ENCODE measurements around the gene PTPN11. TPM values are rescaled to one million over a fixed set of nuclear protein-coding genes. Genes with fewer than 3 reads are reported as not detected.

PTPN11 gene
- total RNA-seq, 4 donors from 2014 or later, result 29.0 to 82.0 (median 57.5) TPM

DNA sequence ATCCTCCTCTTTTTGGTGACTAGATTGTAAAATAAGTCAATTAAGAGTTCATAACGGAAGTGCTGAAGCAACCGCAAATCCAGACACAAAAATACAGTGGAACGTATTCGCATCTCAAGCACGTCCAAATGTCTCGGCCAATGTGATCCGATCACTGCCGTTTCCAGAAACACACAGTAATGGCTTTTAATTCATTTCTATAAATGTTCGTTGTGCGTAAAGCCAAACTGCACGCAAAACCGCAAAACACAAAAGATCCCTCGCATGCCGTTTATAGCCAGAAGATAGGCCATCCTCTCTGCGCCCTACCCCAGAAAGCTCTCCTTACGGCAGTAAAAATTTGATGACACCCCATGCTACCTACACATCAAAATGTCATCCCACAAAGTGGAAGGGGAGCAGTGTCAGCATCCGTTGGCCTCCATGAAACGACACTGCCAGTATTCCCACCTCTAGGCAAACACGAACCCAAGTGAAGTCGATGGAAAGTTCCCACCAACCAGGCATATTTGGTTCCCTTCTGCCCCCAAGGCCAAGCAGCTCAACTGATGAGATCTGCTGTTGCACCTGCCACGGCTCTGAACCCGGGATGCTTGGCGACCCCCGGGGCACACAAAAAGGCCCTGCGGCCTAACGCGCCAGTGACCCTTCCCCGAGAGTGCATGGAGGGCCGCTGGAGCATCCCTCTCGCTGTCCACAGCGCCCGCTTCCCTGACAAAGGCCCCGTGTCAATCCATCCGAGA lies 37.9 kb upstream of the PTPN11 start:
- intact Hi-C loops (cut with DNase I), result no loop called here
- WGBS, 2 donors, result 62 to 72% methylated on average over 18 to 20 of the region's 34 CpGs

DNA sequence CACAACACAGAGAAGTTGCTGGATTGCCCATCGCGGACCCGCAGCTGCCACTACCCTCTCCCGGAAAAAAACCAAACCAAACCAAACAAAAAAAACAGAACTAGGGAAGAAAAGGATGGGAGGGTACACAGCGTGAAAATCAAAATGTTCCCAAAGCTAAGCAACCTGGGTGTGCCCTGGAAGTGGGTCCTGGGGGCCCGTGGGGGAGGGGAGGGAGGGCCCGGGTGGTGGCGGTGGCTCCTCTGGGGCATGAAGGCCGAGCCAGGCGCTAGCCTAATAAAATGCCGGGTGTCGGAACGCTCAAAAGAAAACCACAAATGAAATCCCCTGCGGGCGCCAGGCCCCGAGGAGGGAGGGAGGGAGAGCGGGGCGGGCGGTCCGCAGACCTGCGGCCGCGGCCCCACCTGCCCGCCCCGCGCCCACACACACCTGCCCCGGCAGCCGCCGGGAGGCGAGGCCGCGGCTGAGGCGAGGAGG lies 37.3 kb upstream of the PTPN11 start:
- intact Hi-C loops (cut with DNase I), result no loop called here
- no peaks in the 10 kb centered on the region for H3K27me3 ChIP-seq
- no peak for DNase-seq
- H3K36me3 ChIP-seq, result no peaks in the 10 kb centered on the region
- no peak for TF ChIP-seq POLR2A (IDR thresholded peaks at IDR 0.05)
- TF ChIP-seq, protein P1, sequence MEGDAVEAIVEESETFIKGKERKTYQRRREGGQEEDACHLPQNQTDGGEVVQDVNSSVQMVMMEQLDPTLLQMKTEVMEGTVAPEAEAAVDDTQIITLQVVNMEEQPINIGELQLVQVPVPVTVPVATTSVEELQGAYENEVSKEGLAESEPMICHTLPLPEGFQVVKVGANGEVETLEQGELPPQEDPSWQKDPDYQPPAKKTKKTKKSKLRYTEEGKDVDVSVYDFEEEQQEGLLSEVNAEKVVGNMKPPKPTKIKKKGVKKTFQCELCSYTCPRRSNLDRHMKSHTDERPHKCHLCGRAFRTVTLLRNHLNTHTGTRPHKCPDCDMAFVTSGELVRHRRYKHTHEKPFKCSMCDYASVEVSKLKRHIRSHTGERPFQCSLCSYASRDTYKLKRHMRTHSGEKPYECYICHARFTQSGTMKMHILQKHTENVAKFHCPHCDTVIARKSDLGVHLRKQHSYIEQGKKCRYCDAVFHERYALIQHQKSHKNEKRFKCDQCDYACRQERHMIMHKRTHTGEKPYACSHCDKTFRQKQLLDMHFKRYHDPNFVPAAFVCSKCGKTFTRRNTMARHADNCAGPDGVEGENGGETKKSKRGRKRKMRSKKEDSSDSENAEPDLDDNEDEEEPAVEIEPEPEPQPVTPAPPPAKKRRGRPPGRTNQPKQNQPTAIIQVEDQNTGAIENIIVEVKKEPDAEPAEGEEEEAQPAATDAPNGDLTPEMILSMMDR (IDR thresholded peaks at IDR 0.05), result no peak
- peak overlapping the region; percentile 76 to 100 (median 98) for H3K4me3 ChIP-seq
- no peaks in the 10 kb centered on the region for H3K9me3 ChIP-seq
- peaks cover 8 to 32% (median 16%) of the 10 kb centered on the region in 3 donors for H3K4me1 ChIP-seq
- peak overlapping the region; percentile 81 to 96 (median 92) for H3K27ac ChIP-seq
- WGBS, 2 donors, result 0 to 5% methylated on average over 7 to 9 of the region's 33 CpGs

More for the DNA sequence above, 37.9 kb upstream of the PTPN11 start:
- Histone ChIP-seq H3K4me3 (peak overlapping the region; percentile 76 to 100 (median 98)), H3K36me3 (no peaks in the 10 kb centered on the region), H3K27me3 (no peaks in the 10 kb centered on the region), H3K4me1 (peaks cover 8 to 32% (median 16%) of the 10 kb centered on the region in 3 donors), H3K9me3 (no peaks in the 10 kb centered on the region), H3K27ac (peak overlapping the region; percentile 81 to 96 (median 92))
- no peak for DNase-seq
- no peak for TF ChIP-seq POLR2A (IDR thresholded peaks at IDR 0.05)
- TF ChIP-seq, protein P1 (IDR thresholded peaks at IDR 0.05), result no peak

DNA sequence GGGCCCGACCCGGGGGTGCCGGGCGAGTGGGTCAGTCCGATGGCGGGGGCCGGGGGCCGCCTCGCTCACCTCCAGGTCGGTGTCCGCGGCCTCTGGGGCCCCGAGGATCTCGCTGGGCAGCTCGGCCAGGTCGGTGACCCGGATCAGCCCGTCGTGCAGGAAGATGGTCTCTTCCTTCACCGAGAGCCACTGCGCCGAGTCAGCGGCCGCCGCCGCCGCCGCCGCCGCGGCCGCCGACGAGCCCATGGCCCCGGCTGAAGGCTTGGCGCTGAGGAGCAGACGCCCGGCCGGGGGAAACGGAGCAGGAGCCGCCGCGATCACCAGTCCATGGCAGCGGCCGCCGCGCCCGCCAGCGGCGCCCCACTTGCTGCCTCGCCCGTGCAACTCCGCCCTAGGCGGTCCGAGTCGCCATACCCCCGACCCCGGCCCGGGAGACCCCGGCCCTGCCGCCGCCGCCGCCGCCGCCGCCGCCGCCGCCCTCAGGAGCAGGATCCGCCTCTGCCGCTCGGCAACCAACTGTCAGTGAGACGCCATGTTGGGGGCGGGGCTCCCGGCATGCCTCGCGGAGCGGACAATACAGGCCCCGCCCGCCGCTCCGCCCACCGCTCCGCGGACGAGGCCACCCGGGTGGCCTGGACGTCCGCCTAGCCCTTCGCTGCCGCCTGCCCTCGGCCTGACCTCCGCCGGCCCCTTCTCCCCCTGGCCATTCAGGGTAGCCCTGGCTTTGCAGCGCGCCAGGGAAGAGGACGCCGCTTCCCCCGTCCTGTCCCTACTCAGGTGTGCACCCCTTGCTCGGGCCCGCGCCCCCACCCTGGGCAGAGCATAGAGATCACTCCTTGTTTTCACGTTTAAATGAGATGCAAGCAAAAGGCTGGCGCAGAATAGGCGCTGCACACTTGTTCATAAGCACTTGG lies 36.6 kb upstream of the PTPN11 start, which contains the start of gene HECTD4:
TSS of gene HECTD4 (minus strand) at position 549 of the 914 bp plus-strand sequence. CDS start at position 246, 303 bp downstream.
- Histone ChIP-seq H3K4me3 (peak within 1 kb of the TSS; percentile 76 to 100 (median 98)), H3K9me3 (no peaks in the 10 kb centered on the region), H3K4me1 (peaks cover 8 to 27% (median 16%) of the 10 kb centered on the region in 3 donors), H3K27ac (peak within 1 kb of the TSS; percentile 81 to 96 (median 92)), H3K27me3 (no peaks in the 10 kb centered on the region), H3K36me3 (no peaks in the 10 kb centered on the region)
- DNase-seq, result peak; percentile 67
- intact Hi-C loops (cut with DNase I), result no loop called here
- peak in 3 of 4 donors; percentile 60 to 77 (median 70) for TF ChIP-seq POLR2A (IDR thresholded peaks at IDR 0.05)
- TF ChIP-seq, protein P1 (IDR thresholded peaks at IDR 0.05), result no peak
- 0% methylated on average over 2 of the region's 106 CpGs; no CpG with 5 or more reads in 1 of the 2 donors for WGBS, 2 donors

DNA sequence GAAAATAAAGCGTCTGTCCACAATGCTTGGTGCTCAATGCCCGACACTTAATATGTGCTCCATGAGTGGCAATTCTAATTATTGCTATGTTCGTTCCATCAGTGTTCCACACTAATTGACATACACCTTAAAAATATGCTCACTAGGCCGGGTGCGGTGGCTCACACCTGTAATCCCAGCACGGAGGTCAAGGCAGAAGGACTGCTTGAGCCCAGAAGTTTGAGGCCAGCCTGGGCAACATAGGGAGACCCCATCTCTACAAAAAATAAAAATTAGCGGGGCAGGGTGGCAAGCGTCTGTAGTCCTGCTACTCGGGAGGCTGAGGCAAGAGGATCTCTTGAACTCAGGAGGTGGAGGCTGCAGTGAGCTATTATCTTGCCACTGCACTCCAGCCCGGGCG lies 35.9 kb upstream of the PTPN11 start:
- 78 to 93% methylated on average over 8 to 11 of the region's 11 CpGs for WGBS, 2 donors
- Histone ChIP-seq H3K27me3 (no peaks in the 10 kb centered on the region), H3K27ac (peak overlapping the region in 3 of 4 donors; percentile 81 to 96 (median 93)), H3K4me1 (peaks cover 8 to 34% (median 16%) of the 10 kb centered on the region in 3 donors), H3K4me3 (peak overlapping the region; percentile 76 to 100 (median 98)), H3K9me3 (no peaks in the 10 kb centered on the region), H3K36me3 (no peaks in the 10 kb centered on the region)
- intact Hi-C loops (cut with DNase I), result no loop called here
- no peak for TF ChIP-seq POLR2A (IDR thresholded peaks at IDR 0.05)
- TF ChIP-seq, protein P1 (IDR thresholded peaks at IDR 0.05), result no peak
- no peak for DNase-seq

All from esophagus squamous epithelium (tissue), 5 donors.